Limb (tissue), 2 donors: ENCODE measurements around the gene CDK6.

ENCODE experiments used
- DNase-seq, 2 donors: peaks; one replicate each; pipeline ENCODE4 v3.0.0-alpha.2; 2016; ENCODE audit errors: extremely low spot score in 2 of 2

CDK6 gene

DNA sequence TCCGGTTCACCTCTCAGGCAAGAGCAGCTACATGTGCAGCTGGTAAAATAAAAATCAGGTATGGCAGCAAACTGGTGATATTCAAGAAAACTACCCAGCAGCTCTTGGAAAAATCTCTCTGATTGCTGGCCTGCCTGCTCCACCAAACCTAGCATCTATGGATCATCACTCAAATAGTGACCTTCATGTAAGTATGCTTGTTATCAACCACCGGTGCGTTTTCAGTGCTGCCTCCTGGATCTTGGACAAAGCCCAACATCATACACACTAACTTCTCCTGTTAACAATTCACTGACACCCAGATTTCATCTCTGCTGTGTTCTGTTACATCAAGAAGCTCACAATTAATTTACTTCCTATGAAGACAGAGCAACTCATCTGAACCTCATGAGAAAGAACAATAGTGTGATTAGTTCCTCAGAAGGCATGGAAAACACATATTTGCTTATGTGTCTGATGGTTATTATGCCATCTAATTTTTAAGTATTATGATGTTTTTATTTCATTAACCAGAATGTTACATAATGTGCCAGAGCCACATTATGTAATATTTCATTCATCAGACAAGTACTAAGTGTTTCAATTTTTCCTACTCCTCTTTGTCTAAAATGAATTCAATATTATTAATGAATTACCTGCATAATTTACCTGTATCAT lies 8.8 kb downstream of the CDK6 start:
- no peak for DNase-seq

DNA sequence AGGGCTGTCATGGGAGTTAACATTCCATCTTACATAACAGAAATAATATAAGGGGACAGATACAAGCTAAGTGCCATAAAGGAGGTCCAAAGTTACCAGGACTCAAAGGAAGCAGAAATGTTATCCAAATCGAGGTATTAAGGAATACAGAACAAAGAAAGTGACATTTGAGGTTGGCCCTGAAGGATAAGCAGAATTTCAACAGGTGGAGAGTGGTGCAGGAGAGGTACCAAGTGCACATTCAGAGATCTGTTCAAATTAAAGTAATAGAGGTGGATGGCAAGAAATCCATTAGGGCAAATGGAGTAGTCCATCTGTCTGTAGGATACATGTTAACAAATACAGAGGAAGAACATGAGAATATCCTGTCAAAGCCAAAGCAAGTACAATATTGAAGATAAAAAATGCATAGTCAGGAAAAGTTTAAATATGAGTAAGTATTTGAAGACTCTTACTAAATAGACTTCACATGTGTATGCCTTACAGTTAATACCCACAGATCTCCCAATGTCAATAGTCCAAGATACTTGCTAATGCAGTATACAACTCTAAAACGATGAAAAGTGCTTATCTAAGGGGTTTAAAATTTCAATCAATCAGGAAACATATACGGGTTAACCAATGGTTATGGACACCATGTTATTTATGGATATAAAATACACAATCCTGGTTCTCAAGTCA lies 10.0 kb downstream of the CDK6 start:
- DNase-seq = no peak

DNA sequence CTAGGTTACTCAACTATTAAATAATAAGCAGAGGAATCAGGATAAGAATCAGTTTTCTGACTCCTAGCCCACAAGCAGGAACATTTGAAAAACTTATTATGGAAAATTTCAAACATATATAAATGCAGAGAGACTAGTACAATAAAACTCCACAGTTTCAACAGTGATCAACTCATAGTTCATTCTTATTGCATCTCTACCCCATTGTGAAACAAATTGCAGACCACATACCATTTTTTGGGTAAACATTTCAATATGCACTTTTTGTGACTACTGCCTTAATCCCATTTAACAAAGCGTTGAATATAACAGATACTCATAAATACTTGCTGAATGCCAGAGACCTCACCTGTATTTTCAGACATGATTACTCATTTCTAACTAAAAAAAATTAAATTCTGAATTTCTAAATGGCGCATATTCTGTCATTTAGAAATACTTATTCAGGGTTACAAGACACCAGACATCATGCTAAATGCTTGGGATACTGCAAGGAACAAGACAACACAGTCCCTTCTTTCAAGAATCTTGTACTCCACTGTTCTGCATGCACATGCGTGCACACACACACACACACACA lies 11.4 kb downstream of the CDK6 start:
- no peak for DNase-seq

DNA sequence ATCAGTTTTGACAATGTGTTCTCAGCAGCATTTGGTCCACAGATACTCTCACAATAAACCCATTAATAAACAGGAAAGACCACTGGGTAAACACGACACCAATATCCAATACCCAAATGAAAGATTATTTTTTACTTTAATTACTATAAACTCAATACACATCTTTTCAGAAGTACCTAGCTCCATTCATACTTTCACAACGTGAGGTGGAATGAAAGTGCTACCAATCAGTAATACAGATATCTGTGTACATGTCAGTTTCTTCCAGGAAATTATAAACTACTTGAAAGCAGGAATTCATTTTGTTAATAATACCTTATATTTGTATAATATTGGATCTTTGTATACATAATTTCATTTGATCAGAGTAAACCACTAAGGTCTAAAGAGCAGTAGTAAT lies 11.9 kb downstream of the CDK6 start:
- DNase-seq = no peak

DNA sequence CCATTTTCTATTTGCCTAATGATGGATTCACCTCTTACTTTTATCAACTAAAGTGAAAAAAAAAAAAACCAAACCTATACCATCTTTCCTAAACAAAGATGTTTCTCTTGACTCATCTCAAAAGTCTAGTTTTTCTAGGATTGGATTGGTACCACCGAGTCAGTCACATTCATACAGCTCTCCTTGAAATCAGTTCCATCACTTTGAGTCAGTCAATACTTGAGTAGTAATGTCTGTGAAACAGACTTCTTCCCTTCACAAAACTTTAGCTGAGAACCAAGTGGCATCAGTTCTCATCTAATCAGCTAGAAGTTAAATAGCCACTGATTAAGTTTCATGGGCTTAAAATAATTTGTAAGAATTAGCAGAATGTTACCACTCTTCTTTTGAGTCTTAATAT lies 13.3 kb downstream of the CDK6 start:
- DNase-seq = no peak

DNA sequence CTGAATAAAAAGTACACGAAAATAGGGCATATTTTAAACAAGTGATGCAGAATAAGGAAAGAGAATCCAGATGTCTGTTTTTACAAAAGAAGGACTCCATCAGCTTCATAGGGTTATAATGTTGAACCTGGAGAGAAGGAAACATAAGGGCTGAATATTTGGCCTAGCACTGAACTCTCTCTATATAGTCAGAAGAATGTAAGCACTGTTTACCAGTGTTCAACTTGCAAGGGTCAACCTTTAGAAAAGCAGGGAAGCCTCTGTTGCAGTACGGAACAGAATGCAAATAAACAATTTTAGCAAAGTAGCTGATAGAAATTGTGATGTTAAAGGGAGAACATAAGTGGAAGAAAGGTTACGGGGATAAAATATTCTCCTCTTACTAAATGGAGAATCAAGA lies 16.2 kb downstream of the CDK6 start:
- DNase-seq = no peak

DNA sequence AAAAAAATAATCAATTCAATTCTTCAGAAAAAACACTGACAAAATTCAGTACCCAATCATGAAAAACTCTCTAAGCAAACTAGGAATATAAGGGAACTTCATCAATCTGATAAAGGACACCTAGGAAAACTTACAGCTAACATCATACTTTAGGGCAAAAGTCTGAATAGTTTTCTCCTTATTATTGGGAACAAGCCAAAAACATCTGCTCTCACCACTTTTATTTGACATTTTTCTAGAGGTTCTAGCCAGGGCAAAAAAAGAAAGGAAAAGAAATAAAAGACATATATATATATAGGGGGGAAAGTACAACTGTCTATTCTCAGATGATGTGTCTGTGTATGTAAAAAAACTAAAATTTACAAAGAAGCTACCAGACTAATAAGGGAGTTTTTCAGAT lies 19.0 kb downstream of the CDK6 start:
- DNase-seq = no peak

DNA sequence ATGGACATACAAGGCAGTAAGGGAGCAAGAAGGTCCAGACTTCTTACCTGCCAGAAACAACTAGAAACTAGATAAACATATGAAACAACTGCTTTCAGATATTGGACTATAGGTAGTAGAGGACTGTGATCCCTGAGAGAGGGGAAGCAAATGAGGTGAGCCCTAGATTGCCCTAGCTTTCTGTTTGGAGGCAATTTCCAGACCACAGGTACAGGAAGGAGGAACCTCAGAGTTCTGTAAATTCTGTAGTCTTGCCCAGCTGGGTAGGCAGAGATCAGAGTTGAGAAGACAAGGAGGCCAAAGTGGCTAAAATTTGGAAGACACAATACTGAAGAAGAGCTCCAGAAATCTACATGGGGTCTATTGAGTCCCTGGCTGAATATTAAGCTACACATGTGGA lies 21.0 kb downstream of the CDK6 start:
- DNase-seq = no peak

DNA sequence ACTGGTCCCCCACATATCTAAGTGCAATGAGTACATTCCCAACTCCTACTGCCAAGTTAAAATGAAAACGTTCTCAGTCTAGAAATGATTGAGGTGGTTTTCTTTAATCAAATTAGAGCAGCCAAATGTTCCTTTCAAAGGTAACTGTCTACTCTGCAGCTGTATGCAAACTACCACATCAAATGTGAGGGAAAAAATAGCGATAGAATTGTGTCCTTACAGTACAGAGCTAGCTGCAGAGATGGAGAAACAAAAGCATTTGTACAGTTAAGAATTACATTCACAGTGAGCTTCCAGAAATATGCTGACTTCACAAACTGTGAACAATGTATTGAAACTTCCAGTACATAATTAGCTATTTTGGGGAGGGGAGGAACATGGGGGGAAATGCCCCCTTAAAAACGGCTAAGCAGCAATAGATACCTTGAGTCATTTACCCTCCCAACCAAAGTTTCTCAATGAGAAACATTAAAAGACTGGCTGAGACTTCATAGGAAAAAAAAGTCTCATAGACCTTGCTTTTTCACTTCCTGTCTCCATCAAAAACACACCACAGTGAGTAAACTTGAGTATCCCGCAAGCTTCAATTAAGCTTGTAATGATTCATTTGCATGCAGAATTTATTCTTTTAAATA lies 22.9 kb downstream of the CDK6 start:
- DNase-seq = no peak

DNA sequence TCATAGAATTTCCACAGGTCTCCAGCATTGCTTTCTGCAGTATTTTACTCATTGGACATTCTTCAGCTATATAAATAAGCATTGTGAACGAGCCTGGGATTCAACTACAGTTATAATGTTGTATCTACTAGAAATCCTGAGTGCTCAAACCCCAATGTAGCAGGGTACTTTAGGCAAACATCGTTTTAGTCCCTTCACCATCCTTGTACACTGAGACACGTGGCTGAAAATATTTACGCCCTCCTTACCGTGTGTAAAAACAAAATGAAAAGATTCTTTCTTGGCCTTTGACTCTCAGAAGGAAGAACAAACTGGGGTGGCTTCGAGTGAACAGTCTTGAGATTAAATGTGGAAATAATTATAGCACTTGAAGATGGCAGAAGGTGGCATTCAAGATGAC lies 25.2 kb downstream of the CDK6 start:
- DNase-seq = no peak

DNA sequence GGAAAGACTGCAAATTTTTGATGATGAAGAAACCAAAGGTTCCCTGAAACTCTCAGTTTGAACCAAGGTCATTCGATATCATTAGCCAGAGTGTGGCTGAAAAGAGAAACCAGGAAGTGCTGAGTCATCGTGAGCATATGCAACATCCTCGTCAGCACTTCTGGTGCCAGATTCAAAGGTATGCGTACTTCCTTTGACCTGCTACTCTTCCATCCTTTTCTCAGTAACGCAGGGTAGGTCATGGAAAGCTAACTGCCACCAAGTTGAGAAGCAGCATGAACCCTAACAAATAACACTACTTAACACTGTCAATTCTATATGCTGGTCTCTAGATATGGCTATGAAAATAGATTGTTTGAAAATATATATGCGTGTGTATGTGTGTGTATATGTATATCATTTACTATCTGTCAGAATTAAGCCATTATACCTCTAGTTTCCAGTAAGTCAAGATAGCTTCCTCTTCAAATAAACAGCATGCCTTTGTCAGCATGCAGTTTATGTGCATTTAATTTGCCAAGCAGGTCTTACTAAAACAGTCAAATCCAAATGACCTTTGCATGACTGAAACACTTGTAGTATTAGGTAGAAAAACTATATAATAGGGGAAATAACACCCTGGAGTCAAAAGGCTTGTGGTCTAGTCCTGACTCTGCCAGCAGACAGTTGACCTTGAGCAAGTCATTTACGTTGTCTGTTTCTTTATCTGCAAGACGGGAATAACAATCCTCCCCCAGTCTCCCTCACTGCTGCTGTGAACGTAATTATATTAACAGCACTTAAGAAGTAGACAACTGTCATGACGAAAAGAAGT lies 26.4 kb downstream of the CDK6 start:
- no peak for DNase-seq

DNA sequence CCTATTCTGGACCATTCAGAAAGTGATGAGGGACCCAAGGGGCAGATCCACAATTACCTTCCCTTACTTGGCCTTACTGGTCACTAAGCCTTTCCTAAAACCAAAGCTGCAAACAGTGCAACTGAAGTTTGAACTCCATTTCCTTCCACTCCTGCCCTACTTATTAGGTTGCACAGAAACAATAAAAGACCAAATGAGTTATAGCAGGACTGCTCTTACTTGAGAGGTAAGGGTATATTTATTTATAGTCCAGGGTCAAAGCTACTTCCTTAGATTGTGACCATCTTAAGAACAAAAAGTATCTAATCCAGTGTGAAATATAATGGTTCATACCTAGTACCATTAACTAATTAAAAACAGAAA lies 27.0 kb downstream of the CDK6 start:
- DNase-seq = no peak

DNA sequence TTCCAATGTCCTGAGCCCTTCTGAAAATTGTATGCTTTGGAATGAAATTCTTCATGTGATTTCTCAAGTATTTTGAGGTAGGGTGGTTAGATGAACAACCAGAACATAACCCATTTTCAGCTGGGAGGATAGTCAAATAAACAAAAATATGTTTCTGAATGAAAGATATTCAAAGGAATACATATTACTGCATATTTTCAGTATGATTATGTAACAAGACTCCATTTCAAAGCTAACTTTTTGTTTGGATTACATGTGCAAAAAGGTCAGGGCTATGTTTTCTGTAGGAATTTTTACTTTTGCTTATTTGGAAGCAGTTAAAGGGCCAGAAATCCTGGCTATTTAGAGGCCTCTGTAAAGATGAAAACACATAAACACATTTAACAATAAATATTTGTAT lies 27.7 kb downstream of the CDK6 start:
- DNase-seq = no peak

DNA sequence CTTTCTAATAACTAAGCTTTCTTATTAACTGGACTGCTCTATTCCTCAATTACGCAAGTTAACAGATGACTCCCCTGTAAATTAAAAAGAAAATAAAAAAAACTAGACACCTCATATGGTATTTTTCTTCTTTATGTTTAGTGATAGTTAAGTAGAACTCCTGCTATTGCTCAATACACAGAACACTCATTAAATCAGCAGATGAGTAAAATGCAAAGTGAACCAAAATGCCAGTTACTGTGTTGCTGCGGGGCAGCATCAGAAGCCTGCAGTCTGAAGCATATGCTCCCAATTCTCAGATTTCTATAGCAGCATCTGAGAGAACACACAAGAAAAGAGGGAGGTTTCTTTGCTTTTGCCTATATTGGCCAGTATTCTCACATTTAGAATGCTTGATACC lies 28.4 kb downstream of the CDK6 start:
- DNase-seq = no peak

DNA sequence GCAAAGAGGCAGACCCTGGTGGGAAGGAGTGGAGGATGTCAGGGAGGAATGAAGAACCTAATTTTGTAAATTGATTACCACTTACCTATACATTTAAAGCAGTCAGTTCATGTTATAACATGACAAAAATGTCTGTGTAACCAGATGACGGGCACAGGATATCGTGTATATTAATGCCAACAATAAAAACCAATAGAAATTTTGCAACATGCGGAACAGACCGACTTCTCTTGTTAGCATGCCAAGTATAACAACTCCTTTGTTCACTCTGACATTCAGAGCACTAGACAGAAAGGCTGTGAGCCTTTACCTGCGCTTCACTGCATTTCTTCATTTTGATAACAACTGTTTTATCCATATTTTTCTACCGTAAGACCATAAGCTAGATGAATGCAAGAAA lies 29.9 kb downstream of the CDK6 start:
- DNase-seq = no peak

DNA sequence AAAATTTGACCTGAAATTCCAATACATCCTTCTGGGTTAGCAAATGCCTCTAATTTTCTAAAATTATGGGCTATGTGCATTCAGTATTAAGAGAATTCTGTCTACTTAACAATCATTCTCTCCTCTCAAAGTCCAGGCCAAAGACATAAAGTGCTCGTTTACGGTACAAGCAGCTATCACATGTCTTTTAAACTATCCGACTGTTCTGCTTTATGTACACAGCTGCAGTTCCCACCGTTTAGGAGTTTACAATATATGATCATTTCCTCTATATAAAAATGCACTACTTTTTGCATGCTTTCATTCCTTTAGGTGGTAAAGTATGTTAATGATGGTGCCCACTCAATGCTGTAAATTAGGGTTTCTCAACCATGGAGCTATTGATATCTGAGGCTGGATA lies 34.0 kb downstream of the CDK6 start:
- no peak for DNase-seq

DNA sequence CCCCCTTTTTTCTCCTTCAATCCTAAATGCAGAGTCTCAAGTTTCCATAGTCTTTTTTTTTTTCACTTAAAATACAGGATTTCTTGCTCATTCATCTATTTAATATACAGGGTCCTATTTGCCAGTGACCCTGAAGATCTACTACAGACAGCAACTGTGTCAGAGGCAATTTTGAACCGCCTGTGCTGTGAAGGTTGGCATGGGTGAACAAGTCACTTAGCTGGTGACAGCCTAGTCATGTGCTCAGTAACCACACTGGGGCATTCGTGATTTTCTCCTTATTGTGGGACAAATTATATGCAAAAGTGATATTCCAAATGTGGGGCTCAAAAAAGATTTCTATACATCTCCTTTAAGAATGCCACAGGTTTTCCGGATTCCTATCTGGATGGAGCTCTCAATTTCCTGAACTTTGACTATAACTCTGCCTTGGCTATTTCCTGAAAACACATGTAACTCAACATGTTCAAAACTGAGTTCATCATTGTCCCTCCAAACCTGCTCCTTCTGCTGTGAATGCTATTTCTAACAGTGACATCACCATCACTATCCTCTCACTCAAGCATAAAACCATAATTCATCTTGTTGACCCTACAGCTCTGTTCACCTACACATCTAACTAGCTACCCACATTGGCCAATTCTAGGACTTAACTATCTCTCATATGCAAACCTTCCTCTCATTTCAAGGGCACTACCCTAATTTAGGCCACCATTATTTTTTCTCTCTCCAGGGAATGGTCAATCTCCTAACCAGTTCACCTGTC lies 36.7 kb downstream of the CDK6 start:
- no peak for DNase-seq

DNA sequence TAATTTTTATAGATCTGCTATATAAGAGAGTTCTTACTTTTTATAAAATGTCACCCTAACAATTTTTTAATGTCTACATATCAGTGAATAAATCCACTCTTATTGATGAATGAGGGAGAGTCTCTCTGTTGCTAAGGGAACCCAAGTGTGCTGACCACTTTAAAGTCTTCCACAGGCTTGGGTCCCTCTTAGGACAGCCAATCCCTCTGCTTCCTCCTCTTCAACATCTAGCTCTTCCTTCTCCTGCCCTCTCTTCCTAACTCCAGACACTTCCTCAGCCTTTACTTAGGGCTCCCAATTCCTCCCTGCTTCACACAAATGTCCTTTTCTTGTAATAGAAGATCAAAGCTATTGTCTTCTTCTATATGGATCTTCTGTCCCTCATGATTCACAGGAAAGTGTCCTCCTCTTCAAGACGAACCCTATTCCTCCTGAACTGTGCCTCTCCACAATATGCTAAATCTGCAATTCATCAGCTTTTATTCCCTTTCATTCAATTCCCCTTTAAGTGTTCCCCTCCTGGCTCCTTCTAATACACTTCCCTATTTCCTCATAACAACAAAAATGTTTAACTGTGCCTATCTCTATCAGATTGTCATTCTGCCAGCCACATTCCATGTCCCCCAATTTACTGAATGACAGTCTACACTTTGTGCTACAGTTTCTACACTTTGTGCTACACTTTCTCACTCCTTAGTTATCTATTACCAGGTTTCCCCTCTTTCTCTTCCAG lies 37.7 kb downstream of the CDK6 start:
- DNase-seq = no peak

DNA sequence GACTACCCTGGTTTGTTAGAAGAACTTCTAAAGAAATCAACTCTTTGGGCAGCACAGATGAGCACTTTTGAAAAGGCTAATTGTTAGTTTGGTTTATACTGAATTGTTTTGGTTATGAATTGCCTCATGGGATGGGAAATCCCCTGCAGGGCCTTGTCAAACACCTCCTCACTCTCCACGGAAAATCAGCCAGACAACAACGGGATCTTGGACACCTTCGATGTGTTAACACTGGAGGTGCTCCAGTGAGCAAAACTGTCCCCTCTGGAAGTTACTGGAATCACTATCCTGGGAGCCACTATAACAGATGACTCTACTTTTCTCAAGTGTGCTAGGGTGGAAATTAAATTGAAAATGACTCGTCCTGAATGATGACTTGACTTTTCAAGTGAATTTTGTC lies 38.7 kb downstream of the CDK6 start:
- no peak for DNase-seq

DNA sequence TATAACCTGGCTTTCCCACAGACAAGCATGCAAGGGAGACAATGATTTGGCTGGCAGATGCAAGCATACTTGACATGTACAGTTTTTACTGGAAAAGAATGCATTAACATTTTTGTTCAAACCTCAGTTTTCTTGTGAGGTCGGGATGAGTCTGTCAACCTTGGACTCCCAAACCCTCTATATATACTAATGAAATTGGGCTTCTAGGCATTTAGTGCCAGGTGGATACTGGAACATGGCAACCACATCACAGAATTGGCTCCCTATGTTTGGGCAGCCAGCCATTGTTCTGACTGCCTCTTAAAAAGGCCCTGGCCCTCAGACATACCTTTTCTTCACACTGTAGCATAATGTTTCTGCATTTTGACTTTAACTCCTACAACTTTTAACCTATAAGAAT lies 39.1 kb downstream of the CDK6 start:
- DNase-seq = no peak

DNA sequence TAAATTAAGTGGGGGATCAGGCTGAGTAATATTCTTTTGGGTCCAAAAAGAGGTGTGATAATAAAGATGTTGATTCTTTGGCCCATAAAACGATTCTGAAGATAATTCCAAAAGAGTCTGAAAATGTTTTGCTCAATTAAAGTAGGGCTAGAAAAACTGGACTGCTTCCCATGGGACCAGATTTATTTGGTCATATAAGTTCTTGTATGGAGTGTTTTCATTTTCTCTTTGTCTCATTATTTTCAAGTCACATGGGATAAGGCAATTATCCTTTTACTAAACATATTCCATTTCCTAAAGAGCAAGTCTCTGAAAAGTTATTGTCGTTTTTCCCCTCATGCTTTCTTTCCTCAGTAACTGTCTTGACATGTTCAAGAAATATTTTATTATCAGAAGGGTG lies 41.5 kb downstream of the CDK6 start:
- DNase-seq = no peak
